ENCODE data around the gene BAHCC1.
"Not testable (repeated sequence)": the region's sequence is repeated elsewhere in the genome, so short reads cannot be mapped to it uniquely, and the experiment has no call there.

- TF ChIP-seq POLR2AphosphoS5, CTCF (IDR thresholded peaks at IDR 0.05): not testable (repeated sequence)
Measured at GRCh38 chr17:81425041-81425440, 29.8 kb downstream of the BAHCC1 start.

Data from prostate gland (tissue), 2 donors.